Natural killer cell (primary cell): ENCODE measurements around the gene CD164. TPM values are rescaled to one million over a fixed set of nuclear protein-coding genes. Genes with fewer than 3 reads are reported as not detected.

Experiments used
- ATAC-seq, 3 donors: fragments of 150-1000 bp in 2 of 3; fragments of 200-7000 bp in 1 of 3; cut with Tn5 transposase; 1 replicate in 1 of 3; 2 replicates in 2 of 3; pipeline ENCODE4 v1.10.0; 2021; ENCODE audit warnings: mild to moderate bottlenecking in 2 of 3, moderate library complexity in 2 of 3
- DNase-seq, 2 donors: peaks; one replicate each; pipeline versions ENCODE4 v3.0.0 to v3.0.0-alpha.2; 2013 to 2021; ENCODE audit warnings: mixed read lengths in 1 of 2
- H3K27ac ChIP-seq: one replicate; pipeline ENCODE4 v1.5.1; 2013; ENCODE audit warnings: mild to moderate bottlenecking, low read length
- H3K27me3 ChIP-seq: one replicate; pipeline ENCODE4 v1.6.1; 2013; ENCODE audit warnings: low read length; ENCODE audit not compliant: control insufficient read depth, insufficient read depth
- H3K36me3 ChIP-seq: one replicate; pipeline ENCODE4 v1.6.1; 2013; ENCODE audit warnings: low read length; ENCODE audit not compliant: control insufficient read depth, insufficient read depth
- H3K4me1 ChIP-seq: one replicate; pipeline ENCODE4 v1.6.1; 2013; ENCODE audit warnings: low read length; ENCODE audit not compliant: control insufficient read depth, insufficient read depth
- H3K4me3 ChIP-seq: one replicate; pipeline ENCODE4 v1.5.1; 2013; ENCODE audit warnings: low read length
- H3K9me3 ChIP-seq: one replicate; pipeline ENCODE4 v1.6.1; 2013; ENCODE audit warnings: low read length; ENCODE audit not compliant: control insufficient read depth, insufficient read depth
- H3K27ac Mint-ChIP-seq, 2 donors: one replicate each; pipeline ENCODE4 v1.8.0; 2022; ENCODE audit warnings: mild to moderate bottlenecking in 2 of 2, mixed read lengths in 2 of 2, moderate library complexity in 1 of 2
- H3K27me3 Mint-ChIP-seq, 2 donors: one replicate each; pipeline ENCODE4 v1.8.0; 2022; ENCODE audit warnings: low read depth in 2 of 2, mixed read lengths in 2 of 2
- H3K36me3 Mint-ChIP-seq: one replicate; pipeline ENCODE4 v1.8.0; 2022; ENCODE audit warnings: mixed read lengths
- H3K4me1 Mint-ChIP-seq, 2 donors: one replicate each; pipeline ENCODE4 v1.8.0; 2022; ENCODE audit warnings: mixed read lengths in 2 of 2
- H3K4me3 Mint-ChIP-seq: one replicate; pipeline ENCODE4 v1.8.0; 2022; ENCODE audit warnings: mild to moderate bottlenecking, moderate library complexity, mixed read lengths
- H3K9me3 Mint-ChIP-seq, 2 donors: one replicate each; pipeline ENCODE4 v1.8.0; 2022; ENCODE audit warnings: mixed read lengths in 2 of 2
- WGBS: methylation state at CpG from one replicate; pipeline ENCODE4 v1.1.7; 2013; ENCODE audit warnings: missing lambda C conversion rate; ENCODE audit not compliant: insufficient coverage; 5-methylcytosine and 5-hydroxymethylcytosine counted together
- intact Hi-C: fragments of 100-400 bp; cut with micrococcal nuclease; formaldehyde crosslinking; loops from one replicate; pipeline ENCODE4 v1.14.2; 2022
- total RNA-seq, 4 donors: library from RNA; stranded (reverse); fragments of 120-200 nt in 1 of 4; gene quantifications; one replicate each; pipeline versions ENCODE4 v1.2.3 to v1.2.4, GENCODE V29; 2013 to 2022
- TF ChIP-seq, protein P1 (sequence below): fragments of 200-600 bp; IDR thresholded peaks from one replicate; pipeline ENCODE4 v1.8.0; 2022; ENCODE audit warnings: antibody characterized with exemption

Gene CD164
- total RNA-seq, 3 donors from 2014 or later (not counting 1 experiment from before 2014, with no cell fraction given) = 352 to 457 (median 427) TPM

DNA sequence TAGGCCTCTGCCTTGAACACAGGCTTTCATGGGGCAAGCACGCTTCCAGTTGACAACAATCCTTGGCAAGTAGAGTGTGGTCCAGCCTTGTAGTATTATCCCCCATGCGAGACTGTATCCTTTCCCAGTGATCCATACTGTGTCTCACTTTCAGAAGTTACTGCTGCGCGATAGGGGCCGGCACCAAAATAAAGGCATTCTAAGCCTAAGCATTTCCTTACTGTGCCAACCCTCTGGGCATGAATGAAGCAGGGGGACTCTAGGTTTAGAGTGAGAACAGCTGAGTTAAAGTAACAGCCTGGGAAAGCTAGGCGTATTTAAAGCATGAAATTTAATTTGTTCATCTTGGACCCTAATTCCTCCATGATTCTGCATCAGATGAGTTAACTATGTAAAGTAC lies 39.4 kb downstream of the CD164 start:
- Mint-ChIP-seq H3K36me3 (no peaks in the 10 kb centered on the region), H3K27ac (no peak overlapping the region), H3K27me3 (no peaks in the 10 kb centered on the region), H3K4me1 (peaks cover 13 to 20% of the 10 kb centered on the region in 2 donors), H3K4me3 (no peak overlapping the region), H3K9me3 (no peaks in the 10 kb centered on the region)
- TF ChIP-seq, protein P1, sequence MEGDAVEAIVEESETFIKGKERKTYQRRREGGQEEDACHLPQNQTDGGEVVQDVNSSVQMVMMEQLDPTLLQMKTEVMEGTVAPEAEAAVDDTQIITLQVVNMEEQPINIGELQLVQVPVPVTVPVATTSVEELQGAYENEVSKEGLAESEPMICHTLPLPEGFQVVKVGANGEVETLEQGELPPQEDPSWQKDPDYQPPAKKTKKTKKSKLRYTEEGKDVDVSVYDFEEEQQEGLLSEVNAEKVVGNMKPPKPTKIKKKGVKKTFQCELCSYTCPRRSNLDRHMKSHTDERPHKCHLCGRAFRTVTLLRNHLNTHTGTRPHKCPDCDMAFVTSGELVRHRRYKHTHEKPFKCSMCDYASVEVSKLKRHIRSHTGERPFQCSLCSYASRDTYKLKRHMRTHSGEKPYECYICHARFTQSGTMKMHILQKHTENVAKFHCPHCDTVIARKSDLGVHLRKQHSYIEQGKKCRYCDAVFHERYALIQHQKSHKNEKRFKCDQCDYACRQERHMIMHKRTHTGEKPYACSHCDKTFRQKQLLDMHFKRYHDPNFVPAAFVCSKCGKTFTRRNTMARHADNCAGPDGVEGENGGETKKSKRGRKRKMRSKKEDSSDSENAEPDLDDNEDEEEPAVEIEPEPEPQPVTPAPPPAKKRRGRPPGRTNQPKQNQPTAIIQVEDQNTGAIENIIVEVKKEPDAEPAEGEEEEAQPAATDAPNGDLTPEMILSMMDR = no peak
- Histone ChIP-seq H3K4me3 (no peak overlapping the region), H3K27ac (no peak overlapping the region), H3K27me3 (no peaks in the 10 kb centered on the region), H3K9me3 (no peaks in the 10 kb centered on the region), H3K4me1 (peaks cover 4% of the 10 kb centered on the region), H3K36me3 (no peaks in the 10 kb centered on the region)
- WGBS = 98% methylated on average over 5 of the region's 6 CpGs
- DNase-seq (no peak), ATAC-seq (no peak)
- intact Hi-C loops = no loop called here

DNA sequence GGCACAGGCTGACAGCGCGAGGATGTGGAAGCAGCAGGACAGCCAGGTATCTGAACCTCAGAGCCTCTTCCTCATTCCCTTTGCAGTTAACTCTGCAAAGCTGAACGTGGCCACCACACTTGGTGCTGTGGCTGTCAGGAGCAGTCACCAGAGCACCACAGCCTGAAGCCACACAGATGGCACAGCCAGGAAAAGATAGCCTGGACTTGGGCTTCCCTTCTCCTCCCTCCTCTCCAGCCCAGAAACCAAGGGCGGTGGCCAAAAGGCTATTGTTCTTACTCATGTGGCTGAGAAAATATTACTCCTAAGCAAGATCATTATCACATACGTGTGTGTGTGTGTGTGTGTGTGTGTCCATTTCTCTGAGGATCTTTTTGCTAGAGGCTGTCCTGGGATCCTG lies 39.8 kb downstream of the CD164 start:
- TF ChIP-seq, protein P1 = no peak
- H3K4me1 Mint-ChIP-seq = peaks cover 13 to 20% of the 10 kb centered on the region in 2 donors
- intact Hi-C loops = no loop called here
- H3K27ac Mint-ChIP-seq = no peak overlapping the region
- DNase-seq (no peak), ATAC-seq (no peak)
- Histone ChIP-seq H3K27ac (no peak overlapping the region), H3K36me3 (no peaks in the 10 kb centered on the region), H3K27me3 (no peaks in the 10 kb centered on the region), H3K4me3 (no peak overlapping the region), H3K9me3 (no peaks in the 10 kb centered on the region), H3K4me1 (peaks cover 4% of the 10 kb centered on the region)
- WGBS = 61% methylated on average over 3 of the region's 5 CpGs
- no peaks in the 10 kb centered on the region for H3K36me3 Mint-ChIP-seq
- no peaks in the 10 kb centered on the region for H3K27me3 Mint-ChIP-seq
- no peak overlapping the region for H3K4me3 Mint-ChIP-seq
- H3K9me3 Mint-ChIP-seq = no peaks in the 10 kb centered on the region

DNA sequence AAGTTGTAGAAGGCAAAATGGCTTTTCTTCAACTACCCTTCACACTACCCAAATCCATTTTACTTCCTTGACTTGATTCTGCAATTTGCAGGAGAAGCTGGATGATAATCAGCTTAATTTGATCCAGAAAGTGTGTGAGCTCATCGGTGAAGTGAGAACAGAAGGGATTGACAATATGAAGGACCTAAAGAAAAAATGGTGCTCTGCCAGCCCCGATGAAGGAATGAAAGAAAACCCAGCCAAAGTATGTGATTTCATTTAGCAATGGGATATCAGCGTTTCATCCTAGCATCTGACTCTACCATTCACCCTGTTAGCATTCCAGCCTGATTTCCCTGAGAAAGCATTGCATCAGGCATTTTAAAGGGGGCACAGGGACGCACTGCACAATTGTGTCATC lies 41.5 kb downstream of the CD164 start:
- H3K9me3 Mint-ChIP-seq = no peaks in the 10 kb centered on the region
- no peak overlapping the region for H3K27ac Mint-ChIP-seq
- Histone ChIP-seq H3K9me3 (no peaks in the 10 kb centered on the region), H3K27me3 (no peaks in the 10 kb centered on the region), H3K36me3 (no peaks in the 10 kb centered on the region), H3K27ac (no peak overlapping the region), H3K4me3 (no peak overlapping the region), H3K4me1 (peaks cover 4% of the 10 kb centered on the region)
- H3K36me3 Mint-ChIP-seq = no peaks in the 10 kb centered on the region
- TF ChIP-seq, protein P1 = no peak
- 95% methylated on average over 4 of the region's 4 CpGs for WGBS
- H3K4me3 Mint-ChIP-seq = no peak overlapping the region
- no peaks in the 10 kb centered on the region for H3K27me3 Mint-ChIP-seq
- DNase-seq (no peak), ATAC-seq (no peak)
- intact Hi-C loops = no loop called here
- H3K4me1 Mint-ChIP-seq = peaks cover 13 to 20% of the 10 kb centered on the region in 2 donors
